Uterus (tissue), 4 donors: ENCODE results near the gene SPA17. TPM values are rescaled to one million over a fixed set of nuclear protein-coding genes. Genes with fewer than 3 reads are reported as not detected.

ENCODE experiments used
- DNase-seq, 2 donors: peaks; one replicate each; pipeline ENCODE4 v3.0.0-alpha.2; 2019 to 2020
- H3K27ac ChIP-seq, 2 donors: fragments of 200-600 bp; sonication (generic); 1 replicate in 1 of 2; 2 replicates in 1 of 2; pipeline ENCODE4 v1.5.1; 2016 to 2018
- H3K27me3 ChIP-seq, 2 donors: fragments of 200-600 bp; sonication (generic); one replicate each; pipeline ENCODE4 v1.5.1; 2018 to 2019; ENCODE audit warnings: control low read depth in 1 of 2
- H3K36me3 ChIP-seq, 2 donors: fragments of 200-600 bp; sonication (generic); one replicate each; pipeline ENCODE4 v1.5.1; 2019; ENCODE audit warnings: control low read depth in 1 of 2
- H3K4me1 ChIP-seq, 2 donors: fragments of 200-600 bp; sonication (generic); one replicate each; pipeline ENCODE4 v1.5.1; 2018 to 2019; ENCODE audit warnings: control low read depth in 1 of 2
- H3K4me3 ChIP-seq, 2 donors: fragments of 200-600 bp; sonication (generic); 1 replicate in 1 of 2; 2 replicates in 1 of 2; pipeline ENCODE4 v1.5.1; 2018 to 2019; ENCODE audit warnings: mild to moderate bottlenecking in 1 of 2
- H3K9me3 ChIP-seq, 2 donors: fragments of 200-600 bp; sonication (generic); one replicate each; pipeline ENCODE4 v1.5.1; 2019; ENCODE audit warnings: control low read depth in 1 of 2
- POLR2A ChIP-seq, 2 donors: fragments of 450-650 bp; IDR thresholded peaks; one replicate each; pipeline ENCODE4 v1.6.1; 2016; ENCODE audit warnings: antibody characterized with exemption in 2 of 2, mild to moderate bottlenecking in 1 of 2, moderate library complexity in 1 of 2
- intact Hi-C: fragments of 100-400 bp; cut with DNase I; formaldehyde crosslinking; loops from one replicate; pipeline ENCODE4 v1.15.1; 2023; ENCODE audit warnings: low total_unique reads
- total RNA-seq, 4 donors: library from RNA; depleted of rRNA in 3 of 4; stranded (reverse); fragments of >200 nt in 3 of 4; gene quantifications; one replicate each; pipeline versions ENCODE4 v1.1.0 to v1.2.4, GENCODE V29; 2014 to 2023
- TF ChIP-seq, protein P1 (sequence below), 4 experiments: fragments of 200-600 bp in 2 of 4; fragments of 450-650 bp in 2 of 4; sonication (generic) in 2 of 4; IDR thresholded peaks; one replicate each; pipeline ENCODE4 v1.5.1; 2016 to 2019; ENCODE audit warnings: antibody characterized with exemption in 4 of 4, mild to moderate bottlenecking in 2 of 4, moderate library complexity in 1 of 4
- donor health status: DM: yes; HTN: yes; CAD: no.

Gene SPA17
- total RNA-seq, 4 donors from 2014 or later, result 0.51 to 9.0 (median 2.7) TPM

DNA sequence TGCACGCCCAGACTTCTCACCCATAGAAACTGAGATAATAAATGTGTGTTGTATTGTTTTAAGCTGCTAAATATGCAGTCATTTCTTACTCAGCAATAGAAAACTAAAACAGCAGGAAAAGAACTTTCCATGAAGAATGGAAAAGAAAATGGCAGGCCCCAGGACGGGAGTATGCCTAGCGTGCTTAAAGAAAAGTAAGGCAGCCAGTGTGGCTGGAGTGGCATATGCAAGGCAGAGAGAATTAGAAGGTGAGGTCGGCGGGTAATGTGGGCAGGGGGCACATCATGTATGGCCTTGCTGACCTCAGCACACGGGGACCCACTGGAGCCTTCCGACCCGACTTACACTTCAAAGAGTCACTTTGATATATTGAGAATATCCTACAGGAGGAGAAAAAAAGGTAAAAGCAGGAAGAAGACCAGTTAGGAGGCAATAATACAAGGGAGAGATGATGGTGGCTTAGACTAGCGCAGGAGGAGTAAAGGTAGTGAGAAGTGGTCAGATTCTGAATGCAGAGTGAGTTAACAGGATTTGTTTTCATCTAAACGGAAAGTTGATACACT lies 30.6 kb upstream of the SPA17 start:
- no peak for TF ChIP-seq POLR2A (IDR thresholded peaks at IDR 0.05)
- TF ChIP-seq, protein P1, sequence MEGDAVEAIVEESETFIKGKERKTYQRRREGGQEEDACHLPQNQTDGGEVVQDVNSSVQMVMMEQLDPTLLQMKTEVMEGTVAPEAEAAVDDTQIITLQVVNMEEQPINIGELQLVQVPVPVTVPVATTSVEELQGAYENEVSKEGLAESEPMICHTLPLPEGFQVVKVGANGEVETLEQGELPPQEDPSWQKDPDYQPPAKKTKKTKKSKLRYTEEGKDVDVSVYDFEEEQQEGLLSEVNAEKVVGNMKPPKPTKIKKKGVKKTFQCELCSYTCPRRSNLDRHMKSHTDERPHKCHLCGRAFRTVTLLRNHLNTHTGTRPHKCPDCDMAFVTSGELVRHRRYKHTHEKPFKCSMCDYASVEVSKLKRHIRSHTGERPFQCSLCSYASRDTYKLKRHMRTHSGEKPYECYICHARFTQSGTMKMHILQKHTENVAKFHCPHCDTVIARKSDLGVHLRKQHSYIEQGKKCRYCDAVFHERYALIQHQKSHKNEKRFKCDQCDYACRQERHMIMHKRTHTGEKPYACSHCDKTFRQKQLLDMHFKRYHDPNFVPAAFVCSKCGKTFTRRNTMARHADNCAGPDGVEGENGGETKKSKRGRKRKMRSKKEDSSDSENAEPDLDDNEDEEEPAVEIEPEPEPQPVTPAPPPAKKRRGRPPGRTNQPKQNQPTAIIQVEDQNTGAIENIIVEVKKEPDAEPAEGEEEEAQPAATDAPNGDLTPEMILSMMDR (IDR thresholded peaks at IDR 0.05), result no peak
- no peaks in the 10 kb centered on the region for H3K36me3 ChIP-seq
- H3K4me1 ChIP-seq, result no peaks in the 10 kb centered on the region
- intact Hi-C loops, result no loop called here
- H3K9me3 ChIP-seq, result no peaks in the 10 kb centered on the region
- H3K27me3 ChIP-seq, result no peaks in the 10 kb centered on the region
- no peak overlapping the region for H3K27ac ChIP-seq
- no peak overlapping the region for H3K4me3 ChIP-seq
- DNase-seq, result no peak

DNA sequence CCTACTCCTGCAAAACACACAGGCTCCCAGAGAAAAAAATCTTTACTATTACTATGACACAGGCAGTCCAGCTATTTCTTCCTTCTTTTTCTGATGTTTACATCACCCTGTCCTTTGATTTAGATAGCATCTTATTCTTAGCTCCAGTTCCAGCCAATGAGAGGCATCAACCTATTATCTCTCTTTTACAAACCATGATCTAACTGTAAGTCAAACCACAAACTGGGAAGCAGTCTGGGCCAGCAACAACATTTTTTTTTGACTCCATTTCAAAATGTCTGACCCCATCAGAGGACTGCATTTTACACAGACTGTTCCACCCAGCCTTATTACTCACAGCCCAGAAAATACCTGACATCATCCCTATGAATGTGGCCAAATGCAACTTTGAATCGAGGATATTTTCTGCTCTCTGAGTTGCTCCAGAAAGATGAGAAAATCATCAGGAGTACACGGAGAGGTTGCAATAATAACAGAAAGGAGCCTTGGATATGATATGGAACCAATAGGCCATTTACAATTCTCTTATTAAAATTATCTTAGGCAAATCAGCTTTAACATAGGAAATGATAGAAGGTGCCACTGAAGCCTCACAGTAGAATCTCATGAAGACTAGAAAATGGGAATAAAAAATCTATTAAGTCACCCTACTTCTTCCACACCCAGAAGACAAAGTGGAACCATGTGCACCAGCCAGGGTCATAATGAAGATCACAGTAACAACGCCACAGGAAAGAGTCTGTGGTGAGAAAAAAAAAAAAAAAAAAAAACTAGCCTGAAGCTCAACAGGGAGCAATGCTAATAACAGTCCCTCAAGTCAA lies 29.9 kb upstream of the SPA17 start:
- H3K9me3 ChIP-seq, result no peaks in the 10 kb centered on the region
- DNase-seq, result no peak
- H3K36me3 ChIP-seq, result no peaks in the 10 kb centered on the region
- intact Hi-C loops, result no loop called here
- TF ChIP-seq, protein P1 (IDR thresholded peaks at IDR 0.05), result no peak
- no peak for TF ChIP-seq POLR2A (IDR thresholded peaks at IDR 0.05)
- H3K27me3 ChIP-seq, result no peaks in the 10 kb centered on the region
- no peak overlapping the region for H3K27ac ChIP-seq
- no peaks in the 10 kb centered on the region for H3K4me1 ChIP-seq
- no peak overlapping the region for H3K4me3 ChIP-seq

DNA sequence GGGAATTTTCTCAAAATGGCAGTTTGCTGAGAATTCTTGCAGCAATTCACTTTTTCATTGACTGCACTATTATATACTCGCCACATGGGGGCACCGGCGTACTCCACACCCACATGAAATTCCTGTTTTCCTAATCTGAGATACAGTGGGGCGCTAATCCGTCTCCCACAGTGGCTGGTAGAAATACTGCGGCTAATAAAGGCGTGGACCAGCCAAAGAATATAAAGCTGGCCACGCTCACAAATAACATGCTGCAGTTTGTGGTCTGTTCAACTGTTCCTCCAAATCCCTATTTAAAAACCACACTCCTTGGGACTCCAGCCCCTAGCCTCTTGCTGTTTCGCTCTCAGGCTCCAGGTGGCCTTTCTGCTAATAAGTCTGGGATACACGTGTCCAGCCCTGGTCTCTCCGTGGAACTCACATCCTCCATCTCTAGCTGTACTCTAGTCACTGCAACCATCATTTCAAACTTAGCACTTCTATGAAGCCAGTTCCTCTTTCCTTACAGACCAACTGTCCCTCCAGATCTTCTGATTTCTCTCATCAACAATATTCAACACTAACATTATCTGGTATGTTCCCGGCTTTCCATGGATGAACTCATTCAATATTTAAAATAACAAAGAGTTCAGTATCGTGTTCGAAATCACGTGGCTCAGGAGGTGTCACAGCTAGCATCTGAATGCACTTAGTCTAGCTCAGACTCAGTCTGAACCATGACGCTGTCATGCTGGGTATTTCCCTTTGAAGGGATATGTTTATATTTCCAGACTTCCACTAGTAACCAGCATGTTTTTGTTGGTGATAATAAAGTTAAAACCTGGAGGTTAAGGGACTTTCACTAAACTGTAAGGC lies 29.1 kb upstream of the SPA17 start:
- Histone ChIP-seq H3K27ac (no peak overlapping the region), H3K36me3 (no peaks in the 10 kb centered on the region), H3K27me3 (no peaks in the 10 kb centered on the region), H3K4me3 (peak overlapping the region in 1 of 2 donors; percentile 17), H3K4me1 (no peaks in the 10 kb centered on the region), H3K9me3 (no peaks in the 10 kb centered on the region)
- TF ChIP-seq POLR2A (IDR thresholded peaks at IDR 0.05), result no peak
- TF ChIP-seq, protein P1 (IDR thresholded peaks at IDR 0.05), result peak; percentile 69 to 81 (median 72)
- intact Hi-C loops, result no loop called here
- DNase-seq, result peak; percentile 45 to 53

DNA sequence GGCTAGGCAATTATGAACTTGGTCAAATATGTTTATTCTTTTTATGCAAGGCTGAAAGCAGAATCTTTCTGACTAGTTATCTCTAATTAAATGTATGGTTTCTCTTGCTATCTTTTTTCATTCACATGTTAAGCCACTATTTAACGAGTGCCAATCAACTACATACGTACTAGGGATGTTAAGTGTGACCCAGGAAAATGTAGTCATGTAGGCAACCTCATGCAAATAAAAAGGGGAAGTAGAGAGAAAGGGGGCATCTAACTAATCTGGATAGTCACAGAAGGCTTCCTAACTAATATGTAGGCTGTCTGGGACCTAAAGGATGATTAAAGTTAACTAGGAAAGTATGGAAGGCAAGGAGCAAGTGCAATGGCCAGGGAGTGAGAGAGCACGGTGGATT lies 27.6 kb upstream of the SPA17 start:
- intact Hi-C loops, result no loop called here
- Histone ChIP-seq H3K36me3 (no peaks in the 10 kb centered on the region), H3K9me3 (no peaks in the 10 kb centered on the region), H3K27me3 (no peaks in the 10 kb centered on the region), H3K4me1 (no peaks in the 10 kb centered on the region), H3K4me3 (no peak overlapping the region), H3K27ac (no peak overlapping the region)
- DNase-seq, result no peak
- TF ChIP-seq POLR2A (IDR thresholded peaks at IDR 0.05), result no peak
- TF ChIP-seq, protein P1 (IDR thresholded peaks at IDR 0.05), result no peak
